ENCODE data around the gene NR1H3.

GRCh38 chr11:47296045-47296444, 38.2 kb downstream of the NR1H3 start:
- TF ChIP-seq POLR2AphosphoS5 (IDR thresholded peaks at IDR 0.05; ENCODE audit: low read depth) (no peak), GABPA (IDR thresholded peaks at IDR 0.05; ENCODE audit: low read depth) (no peak), CTCF (IDR thresholded peaks at IDR 0.05; ENCODE audit: insufficient read depth, low read length) (no peak), SPI1 (IDR thresholded peaks at IDR 0.05; ENCODE audit: borderline replicate concordance, low read depth) (no peak)

Data from HL-60 (cell line).